OCI-LY7 (cell line): ENCODE results near the gene CD320. TPM values are rescaled to one million over a fixed set of nuclear protein-coding genes. Genes with fewer than 3 reads are reported as not detected.
"Not testable (repeated sequence)": the region's sequence is repeated elsewhere in the genome, so short reads cannot be mapped to it uniquely, and the experiment has no call there.

Experiments used
- BruUV-seq: library from RNA; stranded (reverse); fragments of 400-500 nt; replicated peaks from 2 replicates; lab custom pipeline; 2021; lab: Mats Ljungman, UMichigan
- CTCF ChIA-PET: fragments of 300-600 bp; sonication (Branson Sonifier 250); formaldehyde crosslinking; loops from one replicate; lab custom pipeline; 2022; ENCODE audit warnings: antibody characterized with exemption; ENCODE audit not compliant: unreplicated experiment; lab: Charles Lee
- POLR2A ChIA-PET: fragments of 300-600 bp; sonication (Branson Sonifier 250); formaldehyde crosslinking; loops from one replicate; lab custom pipeline; 2022; ENCODE audit warnings: antibody characterized with exemption; lab: Charles Lee
- DNase-seq: peaks from one replicate; pipeline ENCODE4 v3.0.0-alpha.2; 2015; ENCODE audit warnings: low spot score
- H2AFZ ChIP-seq: fragments of 200-600 bp; sonication (generic), shearing (Covaris generic); 2 replicates; pipeline ENCODE4 v1.6.1; 2014; ENCODE audit warnings: mild to moderate bottlenecking, antibody characterized with exemption, low read length, moderate library complexity
- H3K27ac ChIP-seq: fragments of 200-600 bp; sonication (generic); 2 replicates; pipeline ENCODE4 v1.5.1; 2014; ENCODE audit warnings: mixed run types, low read depth, mild to moderate bottlenecking, moderate library complexity, low read length, inconsistent platforms; ENCODE audit not compliant: poor library complexity, severe bottlenecking
- H3K36me3 ChIP-seq: fragments of 200-600 bp; sonication (generic); 2 replicates; pipeline ENCODE4 v1.6.1; 2014; ENCODE audit warnings: mild to moderate bottlenecking, antibody characterized with exemption, low read length, moderate library complexity, mixed read lengths; ENCODE audit not compliant: insufficient read depth
- H3K4me1 ChIP-seq: fragments of 200-600 bp; sonication (generic); 2 replicates; pipeline ENCODE4 v1.5.1; 2014; ENCODE audit warnings: mild to moderate bottlenecking, low read length; ENCODE audit not compliant: insufficient read depth, poor library complexity, severe bottlenecking
- H3K4me2 ChIP-seq: fragments of 200-600 bp; sonication (generic); 2 replicates; pipeline ENCODE4 v1.6.1; 2014; ENCODE audit warnings: mild to moderate bottlenecking, low read length
- H3K4me3 ChIP-seq: fragments of 200-600 bp; sonication (generic); 2 replicates; pipeline ENCODE4 v1.5.1; 2014; ENCODE audit warnings: mild to moderate bottlenecking, low read depth, low read length; ENCODE audit not compliant: poor library complexity, severe bottlenecking
- H3K79me2 ChIP-seq: fragments of 200-600 bp; sonication (generic); 2 replicates; pipeline ENCODE4 v1.6.1; 2016; ENCODE audit warnings: low read depth, mild to moderate bottlenecking, low read length, moderate library complexity, mixed read lengths; ENCODE audit not compliant: insufficient read depth
- H3K9me2 ChIP-seq: fragments of 200-600 bp; sonication (generic); 2 replicates; pipeline ENCODE4 v1.6.1; 2016; ENCODE audit warnings: mild to moderate bottlenecking, low read length, mixed read lengths; ENCODE audit not compliant: insufficient read depth
- H3K9me3 ChIP-seq: fragments of 200-600 bp; sonication (generic); 2 replicates; pipeline ENCODE4 v1.6.1; 2014; ENCODE audit warnings: mild to moderate bottlenecking, mixed run types, low read length, mixed read lengths
- H4K20me1 ChIP-seq: fragments of 200-600 bp; sonication (generic); 2 replicates; pipeline ENCODE4 v1.6.1; 2014; ENCODE audit warnings: mild to moderate bottlenecking, antibody characterized with exemption, low read length, moderate library complexity, mixed read lengths; ENCODE audit not compliant: insufficient read depth
- CTCF ChIP-seq: fragments of 200-600 bp; sonication (generic); conservative IDR thresholded peaks from 2 replicates; pipeline ENCODE4 v1.5.1; 2014; ENCODE audit warnings: mild to moderate bottlenecking, antibody characterized with exemption, low read length, moderate library complexity, mixed read lengths
- EZH2phosphoT487 ChIP-seq: fragments of 200-600 bp; sonication (generic); IDR thresholded peaks from 2 replicates; pipeline ENCODE4 v1.6.1; 2018; ENCODE audit warnings: low read depth, borderline replicate concordance, mild to moderate bottlenecking, mixed run types, antibody characterized with exemption, low read length, moderate library complexity, mixed read lengths
- intact Hi-C: fragments of 100-400 bp; cut with micrococcal nuclease; formaldehyde crosslinking; loops from one replicate; pipeline ENCODE4 v1.10.0; 2022; ENCODE audit not compliant: unreplicated experiment
- total RNA-seq, 2 experiments: library from RNA; depleted of rRNA in 1 of 2; stranded (reverse); fragments of >200 nt in 1 of 2; shearing (Covaris generic) in 1 of 2; gene quantifications; 2 replicates each; pipeline ENCODE4 v1.2.3, GENCODE V29; 2014 to 2022

The CD320 gene
- total RNA-seq, 2 experiments from 2014 or later: 39.1 to 49.2 TPM

DNA sequence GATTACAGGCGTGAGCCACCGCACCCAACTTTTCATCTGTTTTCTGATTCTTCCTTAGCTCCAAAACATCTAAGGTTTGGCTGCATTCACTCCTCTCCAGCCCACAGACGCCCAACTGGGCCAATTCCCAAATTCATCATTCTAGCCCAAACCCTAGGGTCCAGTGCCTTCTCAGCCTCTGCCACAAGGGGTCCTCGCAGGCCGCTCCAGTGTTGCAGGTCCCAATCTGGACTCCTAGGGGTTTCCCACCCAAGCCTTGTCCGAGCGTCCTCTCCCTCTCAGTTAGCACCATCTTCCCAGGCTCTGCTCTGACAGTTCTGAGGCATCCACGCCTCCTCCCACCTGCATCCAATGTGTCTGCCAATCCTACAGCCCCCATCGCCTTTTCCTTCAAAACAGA, 31.6 kb downstream of the CD320 start:
- H3K9me2 ChIP-seq, DNase-seq, H3K9me3 ChIP-seq, H3K27ac ChIP-seq, POLR2A ChIA-PET, H3K4me2 ChIP-seq, H4K20me1 ChIP-seq, CTCF ChIA-PET, intact Hi-C loops, H2AFZ ChIP-seq, H3K79me2 ChIP-seq, BruUV-seq, H3K4me3 ChIP-seq, H3K36me3 ChIP-seq, H3K4me1 ChIP-seq: not testable (repeated sequence)

GRCh38 chr19:8269724-8270123, 38.4 kb downstream of the CD320 start:
- Histone ChIP-seq H3K4me3 (no peak overlapping the region), H3K4me2 (peak overlapping the region; percentile 83), H2AFZ (no peak overlapping the region), H4K20me1 (no peaks in the 10 kb centered on the region), H3K36me3 (no peaks in the 10 kb centered on the region), H3K27ac (no peak overlapping the region), H3K4me1 (peaks cover 27% of the 10 kb centered on the region), H3K9me3 (no peaks in the 10 kb centered on the region), H3K79me2 (no peaks in the 10 kb centered on the region), H3K9me2 (no peaks in the 10 kb centered on the region)
- DNase-seq: no peak
- POLR2A ChIA-PET: no interaction called here
- TF ChIP-seq EZH2phosphoT487: no peak
- TF ChIP-seq CTCF: no peak
- intact Hi-C loops: loop anchor here (5.0 kb wide), 3 partner anchors 53 to 327 kb away; partner anchors contain the start of genes NDUFA7, RPS28 and TIMM44
- BruUV-seq: no TSS peak
- CTCF ChIA-PET: no interaction called here

GRCh38 chr19:8265872-8266271, 42.3 kb downstream of the CD320 start:
- DNase-seq: no peak
- ChIA-PET POLR2A (interaction anchor here (0.6 kb wide), 1 partner anchor 251 kb away, joined by 3 read pairs; no protein-coding TSS in a partner anchor), CTCF (no interaction called here)
- intact Hi-C loops: loop anchor here (5.0 kb wide), 3 partner anchors 56 to 324 kb away; partner anchors contain the start of genes NDUFA7, RPS28 and TIMM44
- no peaks in the 10 kb centered on the region for H4K20me1 ChIP-seq
- peaks cover 27% of the 10 kb centered on the region for H3K4me1 ChIP-seq
- no peak overlapping the region for H3K4me3 ChIP-seq
- TF ChIP-seq CTCF (no peak), EZH2phosphoT487 (no peak)
- no peaks in the 10 kb centered on the region for H3K9me2 ChIP-seq
- no peak overlapping the region for H2AFZ ChIP-seq
- no peak overlapping the region for H3K4me2 ChIP-seq
- BruUV-seq: no TSS peak
- H3K27ac ChIP-seq: no peak overlapping the region
- peaks cover 9% of the 10 kb centered on the region; the same call in 1 of the 2 replicates for H3K36me3 ChIP-seq
- no peaks in the 10 kb centered on the region for H3K79me2 ChIP-seq
- no peaks in the 10 kb centered on the region for H3K9me3 ChIP-seq

- H3K79me2 ChIP-seq, H3K9me3 ChIP-seq, DNase-seq, H2AFZ ChIP-seq, H3K27ac ChIP-seq, H3K4me2 ChIP-seq, H3K9me2 ChIP-seq, H3K36me3 ChIP-seq, POLR2A ChIA-PET, BruUV-seq, CTCF ChIA-PET, intact Hi-C loops, H3K4me3 ChIP-seq, H4K20me1 ChIP-seq: not testable (repeated sequence)
- H3K4me1 ChIP-seq: peaks cover 19% of the 10 kb centered on the region
These were observed 43.9 kb downstream of the CD320 start for GRCh38 chr19:8264248-8264647.
